RWPE2 (cell line): ENCODE results near the gene MLKL.

Experiments
- ATAC-seq: fragments of 200-7000 bp; cut with Tn5 transposase; 3 replicates; pipeline ENCODE4 v1.9.1; 2021; ENCODE audit warnings: low read depth
- DNase-seq: peaks from one replicate; pipeline ENCODE4 v3.0.0-alpha.2; 2020; ENCODE audit warnings: low spot score
- H3K27ac ChIP-seq: fragments of 450-650 bp; 2 replicates; pipeline ENCODE4 v1.5.1; 2017; ENCODE audit warnings: mild to moderate bottlenecking; ENCODE audit not compliant: poor library complexity, severe bottlenecking
- H3K27me3 ChIP-seq: fragments of 250-450 bp; sonication (Bioruptor Pico); 2 replicates; pipeline ENCODE4 v1.5.1; 2021; ENCODE audit warnings: mild to moderate bottlenecking, moderate library complexity; ENCODE audit not compliant: insufficient read depth, poor library complexity, severe bottlenecking
- H3K36me3 ChIP-seq: fragments of 250-450 bp; sonication (Bioruptor Pico); 2 replicates; pipeline ENCODE4 v1.5.1; 2020; ENCODE audit warnings: low read depth, mild to moderate bottlenecking, moderate library complexity
- H3K4me1 ChIP-seq: fragments of 250-450 bp; sonication (Bioruptor Pico); 2 replicates; pipeline ENCODE4 v1.5.1; 2021; ENCODE audit warnings: mild to moderate bottlenecking, moderate library complexity; ENCODE audit not compliant: insufficient read depth, poor library complexity, severe bottlenecking
- H3K4me3 ChIP-seq: fragments of 250-450 bp; sonication (Bioruptor Pico); 2 replicates; pipeline ENCODE4 v1.5.1; 2021; ENCODE audit warnings: mild to moderate bottlenecking, moderate library complexity; ENCODE audit not compliant: severe bottlenecking
- H3K9me3 ChIP-seq: fragments of 250-450 bp; sonication (Bioruptor Pico); 2 replicates; pipeline ENCODE4 v1.5.1; 2021; ENCODE audit warnings: mild to moderate bottlenecking, moderate library complexity; ENCODE audit not compliant: severe bottlenecking
- TF ChIP-seq, protein P1 (sequence below): fragments of 450-650 bp; IDR thresholded peaks from one replicate; pipeline ENCODE4 v1.5.1; 2017; ENCODE audit warnings: mild to moderate bottlenecking, moderate library complexity; ENCODE audit not compliant: poor library complexity, severe bottlenecking

The MLKL gene

GRCh38 chr16:74732707-74733350 is 32.2 kb upstream of the MLKL start:
- no peaks in the 10 kb centered on the region for H3K27me3 ChIP-seq
- H3K4me3 ChIP-seq, result no peak overlapping the region
- DNase-seq (no peak), ATAC-seq (no peak)
- peaks cover 19% of the 10 kb centered on the region for H3K4me1 ChIP-seq
- H3K36me3 ChIP-seq, result no peaks in the 10 kb centered on the region
- no peaks in the 10 kb centered on the region for H3K9me3 ChIP-seq
- no peak overlapping the region for H3K27ac ChIP-seq
- TF ChIP-seq, protein P1, sequence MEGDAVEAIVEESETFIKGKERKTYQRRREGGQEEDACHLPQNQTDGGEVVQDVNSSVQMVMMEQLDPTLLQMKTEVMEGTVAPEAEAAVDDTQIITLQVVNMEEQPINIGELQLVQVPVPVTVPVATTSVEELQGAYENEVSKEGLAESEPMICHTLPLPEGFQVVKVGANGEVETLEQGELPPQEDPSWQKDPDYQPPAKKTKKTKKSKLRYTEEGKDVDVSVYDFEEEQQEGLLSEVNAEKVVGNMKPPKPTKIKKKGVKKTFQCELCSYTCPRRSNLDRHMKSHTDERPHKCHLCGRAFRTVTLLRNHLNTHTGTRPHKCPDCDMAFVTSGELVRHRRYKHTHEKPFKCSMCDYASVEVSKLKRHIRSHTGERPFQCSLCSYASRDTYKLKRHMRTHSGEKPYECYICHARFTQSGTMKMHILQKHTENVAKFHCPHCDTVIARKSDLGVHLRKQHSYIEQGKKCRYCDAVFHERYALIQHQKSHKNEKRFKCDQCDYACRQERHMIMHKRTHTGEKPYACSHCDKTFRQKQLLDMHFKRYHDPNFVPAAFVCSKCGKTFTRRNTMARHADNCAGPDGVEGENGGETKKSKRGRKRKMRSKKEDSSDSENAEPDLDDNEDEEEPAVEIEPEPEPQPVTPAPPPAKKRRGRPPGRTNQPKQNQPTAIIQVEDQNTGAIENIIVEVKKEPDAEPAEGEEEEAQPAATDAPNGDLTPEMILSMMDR, result no peak

DNA sequence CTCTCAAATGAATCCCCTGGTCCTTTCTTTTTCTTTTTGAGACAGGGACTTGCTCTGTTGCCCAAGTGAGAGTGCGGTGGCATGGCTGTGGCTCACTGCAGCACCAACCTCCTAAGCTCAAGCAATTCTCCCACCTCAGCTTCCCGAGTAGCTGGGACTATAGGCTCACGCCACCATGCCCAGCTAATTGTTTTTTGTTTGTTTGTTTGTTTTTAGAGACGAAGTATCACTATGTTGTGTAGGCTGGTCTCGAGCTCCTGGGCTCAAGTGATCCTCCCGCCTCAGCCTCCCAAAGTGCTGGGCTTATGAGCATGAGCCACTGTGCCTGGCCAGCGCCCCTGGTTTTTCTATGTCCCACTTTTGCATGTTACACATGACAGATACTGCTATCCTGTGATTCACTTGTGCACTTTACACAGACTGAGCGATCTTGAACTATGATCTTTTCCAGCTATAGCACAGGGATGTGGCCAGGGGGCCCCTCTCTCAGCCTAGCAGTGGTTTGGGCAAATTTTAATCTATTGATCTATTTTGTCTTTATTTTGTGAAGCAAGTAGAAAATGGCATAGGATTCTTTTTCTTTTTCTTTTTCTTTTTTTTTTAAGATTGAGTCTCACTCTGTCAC is 31.3 kb upstream of the MLKL start:
- TF ChIP-seq, protein P1, result no peak
- no peak for ATAC-seq
- DNase-seq, result no peak
- Histone ChIP-seq H3K9me3 (no peaks in the 10 kb centered on the region), H3K4me3 (no peak overlapping the region), H3K4me1 (peaks cover 14% of the 10 kb centered on the region), H3K27ac (no peak overlapping the region), H3K27me3 (no peaks in the 10 kb centered on the region), H3K36me3 (no peaks in the 10 kb centered on the region)

DNA sequence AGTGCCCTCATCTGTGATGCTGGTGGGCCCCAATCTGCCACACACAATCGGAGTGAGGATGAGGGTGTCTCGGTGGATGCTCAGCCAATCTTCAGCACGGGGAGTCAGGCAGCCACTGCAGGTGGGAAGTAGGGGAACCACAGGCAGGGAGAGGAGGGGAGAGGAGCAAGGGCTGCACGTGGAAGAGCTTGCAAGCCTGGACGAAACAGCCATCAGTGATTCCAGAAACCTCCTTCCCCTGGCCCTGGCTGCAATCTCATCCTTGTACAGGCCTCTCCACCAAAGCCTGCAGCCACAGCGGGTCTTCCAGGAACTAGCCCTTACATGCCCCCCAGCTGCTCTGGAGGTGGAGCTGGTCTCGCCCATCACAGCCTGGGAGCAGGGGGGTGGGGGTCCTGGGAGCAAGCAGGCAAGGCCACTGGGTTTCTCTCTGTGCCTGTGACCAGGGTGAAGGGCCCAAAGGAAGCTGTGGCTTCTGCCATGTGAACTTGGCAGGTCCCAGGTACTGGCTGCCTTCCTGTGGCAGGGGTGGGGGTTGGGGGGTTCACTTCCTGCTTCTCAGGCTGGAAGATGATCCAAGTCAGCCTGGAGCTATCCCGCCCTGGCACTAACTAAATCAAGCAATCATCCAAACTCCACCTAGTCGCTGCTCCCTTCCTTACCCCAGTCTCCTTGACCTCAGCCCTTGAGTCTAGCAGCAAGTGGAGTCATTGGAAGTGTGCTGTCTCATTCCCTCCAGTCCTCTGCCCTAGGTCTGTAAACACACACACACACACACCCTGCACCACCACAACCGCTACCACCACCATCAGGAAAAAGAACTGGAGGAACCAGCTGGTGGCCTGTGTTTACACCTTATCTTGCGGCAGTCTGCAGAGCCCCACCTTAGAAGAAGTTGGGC is 29.4 kb upstream of the MLKL start:
- no peak overlapping the region for H3K4me3 ChIP-seq
- peak; percentile 76 for ATAC-seq
- no peaks in the 10 kb centered on the region for H3K27me3 ChIP-seq
- no peaks in the 10 kb centered on the region for H3K9me3 ChIP-seq
- TF ChIP-seq, protein P1, result no peak
- no peaks in the 10 kb centered on the region for H3K36me3 ChIP-seq
- DNase-seq, result no peak
- H3K27ac ChIP-seq, result peak overlapping the region; percentile 27
- peaks cover 14% of the 10 kb centered on the region for H3K4me1 ChIP-seq

DNA sequence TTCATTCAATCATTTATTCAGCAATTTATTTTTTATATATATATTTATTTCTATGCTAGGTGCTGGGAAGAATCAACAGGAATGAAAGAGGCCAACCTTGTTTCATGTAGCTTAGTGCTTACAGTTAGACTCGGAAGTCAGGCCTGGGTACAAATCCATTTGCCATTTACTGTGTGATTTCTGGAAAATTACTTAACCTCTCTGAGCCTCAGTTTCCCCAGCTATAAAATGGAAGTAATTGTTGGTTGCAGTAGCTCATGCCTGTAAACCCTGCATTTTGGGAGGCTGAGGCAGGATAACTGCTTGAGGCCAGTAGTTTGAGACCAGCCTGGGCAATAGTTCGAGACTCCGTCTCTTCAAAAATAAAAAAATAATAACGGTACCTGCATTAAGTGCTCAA is 27.2 kb upstream of the MLKL start:
- H3K27ac ChIP-seq, result no peak overlapping the region
- DNase-seq (no peak), ATAC-seq (no peak)
- H3K4me3 ChIP-seq, result no peak overlapping the region
- H3K36me3 ChIP-seq, result no peaks in the 10 kb centered on the region
- H3K27me3 ChIP-seq, result no peaks in the 10 kb centered on the region
- TF ChIP-seq, protein P1, result no peak
- no peaks in the 10 kb centered on the region for H3K9me3 ChIP-seq
- peaks cover 14% of the 10 kb centered on the region for H3K4me1 ChIP-seq
